ENCODE measurements around the gene NDUFB10.

DNA sequence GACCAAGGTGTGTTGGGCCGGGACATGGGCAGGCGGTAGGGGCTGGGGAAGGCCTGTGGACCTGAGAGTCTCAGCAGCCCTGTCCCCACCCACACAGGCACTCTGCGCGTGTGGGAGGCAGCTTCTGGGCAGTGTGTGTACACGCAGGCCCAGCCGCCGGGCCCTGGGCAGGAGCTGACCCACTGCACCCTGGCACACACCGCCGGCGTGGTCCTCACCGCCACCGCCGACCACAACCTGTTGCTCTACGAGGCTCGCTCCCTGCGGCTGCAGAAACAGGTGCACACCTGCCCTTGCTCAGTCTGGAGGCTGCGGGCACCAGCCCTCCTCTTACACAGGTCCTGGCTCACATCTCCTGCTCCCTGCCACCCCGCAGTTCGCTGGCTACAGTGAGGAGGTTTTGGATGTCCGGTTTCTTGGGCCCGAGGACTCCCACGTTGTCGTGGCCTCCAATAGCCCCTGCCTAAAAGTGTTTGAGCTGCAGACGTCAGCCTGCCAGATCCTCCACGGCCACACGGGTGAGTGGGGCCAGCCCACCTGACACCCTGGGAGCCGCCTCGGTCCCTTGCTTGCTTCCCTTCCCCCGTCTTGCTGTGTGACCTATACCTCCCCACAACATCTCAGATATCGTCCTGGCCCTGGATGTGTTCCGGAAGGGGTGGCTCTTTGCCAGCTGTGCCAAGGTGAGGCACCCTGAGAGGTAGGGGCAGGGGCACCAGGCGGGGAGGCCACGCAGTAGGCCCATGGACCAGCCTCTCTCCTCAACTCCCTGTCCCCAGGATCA lies 16.3 kb downstream of the NDUFB10 start:
- TF ChIP-seq, protein P1, sequence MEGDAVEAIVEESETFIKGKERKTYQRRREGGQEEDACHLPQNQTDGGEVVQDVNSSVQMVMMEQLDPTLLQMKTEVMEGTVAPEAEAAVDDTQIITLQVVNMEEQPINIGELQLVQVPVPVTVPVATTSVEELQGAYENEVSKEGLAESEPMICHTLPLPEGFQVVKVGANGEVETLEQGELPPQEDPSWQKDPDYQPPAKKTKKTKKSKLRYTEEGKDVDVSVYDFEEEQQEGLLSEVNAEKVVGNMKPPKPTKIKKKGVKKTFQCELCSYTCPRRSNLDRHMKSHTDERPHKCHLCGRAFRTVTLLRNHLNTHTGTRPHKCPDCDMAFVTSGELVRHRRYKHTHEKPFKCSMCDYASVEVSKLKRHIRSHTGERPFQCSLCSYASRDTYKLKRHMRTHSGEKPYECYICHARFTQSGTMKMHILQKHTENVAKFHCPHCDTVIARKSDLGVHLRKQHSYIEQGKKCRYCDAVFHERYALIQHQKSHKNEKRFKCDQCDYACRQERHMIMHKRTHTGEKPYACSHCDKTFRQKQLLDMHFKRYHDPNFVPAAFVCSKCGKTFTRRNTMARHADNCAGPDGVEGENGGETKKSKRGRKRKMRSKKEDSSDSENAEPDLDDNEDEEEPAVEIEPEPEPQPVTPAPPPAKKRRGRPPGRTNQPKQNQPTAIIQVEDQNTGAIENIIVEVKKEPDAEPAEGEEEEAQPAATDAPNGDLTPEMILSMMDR (conservative IDR thresholded peaks at IDR 0.05 in 1 of 2, IDR thresholded peaks at IDR 0.05 in 1 of 2; ENCODE audit: extremely low read depth in 1 of 2, insufficient read depth in 1 of 2, low read depth in 1 of 2, low read length in 2 of 2) = no peak
- TF ChIP-seq EZH2 (IDR thresholded peaks at IDR 0.05; ENCODE audit: borderline replicate concordance, low read length) = no peak
